A549 (cell line): Measurements from ENCODE around the gene SFRP5. TPM values are rescaled to one million over a fixed set of nuclear protein-coding genes. Genes with fewer than 3 reads are reported as not detected.

Experiments used
- ATAC-seq, 2 experiments: fragments of 200-7000 bp in 1 of 2; fragments of >200 bp in 1 of 2; cut with Nextera tagmentation in 1 of 2; cut with Tn5 transposase in 1 of 2; 3 replicates each; pipeline versions ENCODE4 v1.8.0 to v1.9.1; 2018 to 2020; ENCODE audit warnings: mild to moderate bottlenecking in 1 of 2, moderate library complexity in 1 of 2
- CTCF ChIA-PET: fragments of 300-600 bp; sonication (Branson Sonifier 250); formaldehyde crosslinking; extraction: SDS; loops from one replicate; lab custom pipeline; 2021; ENCODE audit warnings: antibody characterized with exemption, inconsistent platforms; lab: Yijun Ruan, JAX
- POLR2A ChIA-PET: fragments of 350-600 bp; formaldehyde crosslinking; extraction: SDS; loops from one replicate; lab custom pipeline; 2021; ENCODE audit warnings: antibody characterized with exemption, inconsistent platforms; lab: Yijun Ruan, JAX
- DNase-seq, 2 experiments: peaks; one replicate each; pipeline versions ENCODE4 v3.0.0 to v3.0.0-alpha.2; 2011 to 2016; ENCODE audit warnings: low read depth in 1 of 2, low spot score in 1 of 2
- FAIRE-seq: peaks from 2 replicates; lab custom pipeline; 2011; peaks lifted over from hg19 to GRCh38; lab: Jason Lieb, UNC
- H3K27ac ChIP-seq, 2 experiments: fragments of >200 bp; sonication (Bioruptor Twin); formaldehyde crosslinking; 3 replicates each; pipeline ENCODE4 v1.5.1; 2016 to 2017
- H3K4me1 ChIP-seq: fragments of >200 bp; sonication (Bioruptor Twin); formaldehyde crosslinking; 3 replicates; pipeline ENCODE4 v1.6.1; 2016
- H3K4me2 ChIP-seq: fragments of >200 bp; sonication (Bioruptor Twin); formaldehyde crosslinking; 3 replicates; pipeline ENCODE4 v1.6.1; 2016
- H3K4me3 ChIP-seq: fragments of >200 bp; sonication (Bioruptor Twin); formaldehyde crosslinking; 3 replicates; pipeline ENCODE4 v1.5.1; 2016
- H3K9me3 ChIP-seq: fragments of >200 bp; sonication (Bioruptor Twin); formaldehyde crosslinking; 3 replicates; pipeline ENCODE4 v1.6.1; 2016
- BHLHE40 ChIP-seq: IDR thresholded peaks from 2 replicates; pipeline ENCODE4 v1.6.1; 2012; ENCODE audit warnings: low read depth, low read length, inconsistent platforms
- CEBPB ChIP-seq, 2 experiments: fragments of >200 bp in 1 of 2; sonication (Bioruptor Twin) in 1 of 2; formaldehyde crosslinking in 1 of 2; IDR thresholded peaks; 2 replicates each; pipeline ENCODE4 v1.6.1; 2012 to 2016
- CHD4 ChIP-seq: fragments of 200-600 bp; sonication (generic); IDR thresholded peaks from 2 replicates; pipeline ENCODE4 v1.6.1; 2016; ENCODE audit warnings: antibody characterized with exemption, mild to moderate bottlenecking, borderline replicate concordance
- EHMT2 ChIP-seq: fragments of 200-600 bp; sonication (generic); IDR thresholded peaks from 2 replicates; pipeline ENCODE4 v1.6.1; 2016; ENCODE audit warnings: antibody characterized with exemption, low read depth, mild to moderate bottlenecking, moderate library complexity
- FOSL2 ChIP-seq, 2 experiments: fragments of 450-650 bp in 1 of 2; fragments of >200 bp in 1 of 2; sonication (Bioruptor Twin) in 1 of 2; formaldehyde crosslinking; IDR thresholded peaks; 2 replicates each; pipeline versions ENCODE4 v1.5.0 to v1.6.1; 2016 to 2020; ENCODE audit warnings: mild to moderate bottlenecking in 1 of 2, moderate library complexity in 1 of 2
- FOXS1 ChIP-seq: fragments of 250-450 bp; sonication (Bioruptor Pico); IDR thresholded peaks from 2 replicates; pipeline ENCODE4 v1.5.0; 2020; ENCODE audit warnings: mild to moderate bottlenecking, moderate library complexity
- HDAC2 ChIP-seq: fragments of 200-600 bp; sonication (generic); IDR thresholded peaks from 2 replicates; pipeline ENCODE4 v1.6.1; 2016
- HEYL ChIP-seq: fragments of 250-450 bp; sonication (Bioruptor Pico); IDR thresholded peaks from 2 replicates; pipeline ENCODE4 v1.8.0; 2021; ENCODE audit warnings: mild to moderate bottlenecking, moderate library complexity
- JUN ChIP-seq, 2 experiments: fragments of >200 bp; sonication (Bioruptor Twin); formaldehyde crosslinking; IDR thresholded peaks; 2 replicates in 1 of 2; 3 replicates in 1 of 2; pipeline ENCODE4 v1.6.1; 2016 to 2017
- KDM1A ChIP-seq: fragments of 200-600 bp; sonication (generic); IDR thresholded peaks from 2 replicates; pipeline ENCODE4 v1.6.1; 2016; ENCODE audit warnings: low read depth, mild to moderate bottlenecking
- MAFK ChIP-seq: fragments of 450-650 bp; IDR thresholded peaks from 2 replicates; pipeline ENCODE4 v1.6.1; 2014; ENCODE audit not compliant: partially characterized antibody
- NFE2L2 ChIP-seq: fragments of 150-350 bp; conservative IDR thresholded peaks from 2 replicates; pipeline ENCODE4 v1.6.1; 2014; ENCODE audit warnings: low read length
- POLR2AphosphoS2 ChIP-seq: conservative IDR thresholded peaks from 2 replicates; pipeline ENCODE4 v1.6.1; 2012; ENCODE audit warnings: low read length, improper control_type of control experiment, inconsistent platforms
- RAD21 ChIP-seq, 2 experiments: fragments of >200 bp in 1 of 2; sonication (Bioruptor Twin) in 1 of 2; formaldehyde crosslinking in 1 of 2; IDR thresholded peaks in 1 of 2; conservative IDR thresholded peaks in 1 of 2; 2 replicates in 1 of 2; 3 replicates in 1 of 2; pipeline ENCODE4 v1.6.1; 2012 to 2018; ENCODE audit warnings: inconsistent platforms in 1 of 2
- RARB ChIP-seq: fragments of 250-450 bp; sonication (Bioruptor Pico); IDR thresholded peaks from 2 replicates; pipeline ENCODE4 v1.8.0; 2021; ENCODE audit warnings: mild to moderate bottlenecking, moderate library complexity
- RCOR1 ChIP-seq: fragments of 150-350 bp; IDR thresholded peaks from 2 replicates; pipeline ENCODE4 v1.6.1; 2014; ENCODE audit warnings: antibody characterized with exemption, low read length, low read depth
- RFX5 ChIP-seq: fragments of 450-650 bp; IDR thresholded peaks from 2 replicates; pipeline ENCODE4 v1.7.1; 2014; ENCODE audit warnings: antibody characterized with exemption, mild to moderate bottlenecking, moderate library complexity
- SMC3 ChIP-seq: fragments of >200 bp; sonication (Bioruptor Twin); formaldehyde crosslinking; IDR thresholded peaks from 3 replicates; pipeline ENCODE4 v1.6.1; 2018; ENCODE audit warnings: inconsistent platforms
- ZSCAN20 ChIP-seq: fragments of 250-450 bp; sonication (Bioruptor Pico); IDR thresholded peaks from 2 replicates; pipeline ENCODE4 v1.8.0; 2022; ENCODE audit warnings: mild to moderate bottlenecking, moderate library complexity
- WGBS: methylation state at CpG from one replicate; pipeline ENCODE4 v1.1.6; 2017; ENCODE audit errors: missing lambda C conversion rate; 5-methylcytosine and 5-hydroxymethylcytosine counted together
- polyA plus RNA-seq, 4 experiments: library from polyadenylated mRNA; depleted of rRNA in 3 of 4; stranded (reverse); fragments of >200 nt; fragmentation: RNase III in 1 of 4; extraction: RNeasy Plus Mini Kit Qiagen cat#74134 plus additional on column Dnase treatment in 1 of 4; gene quantifications; 2 replicates in 3 of 4; 3 replicates in 1 of 4; pipeline ENCODE4 v1.2.3, GENCODE V29; 2011 to 2017
- TF ChIP-seq, protein P1 (sequence below): IDR thresholded peaks from 2 replicates; pipeline ENCODE4 v1.6.1; 2012; ENCODE audit warnings: low read depth, borderline replicate concordance
- TF ChIP-seq, protein P2 (sequence below): IDR thresholded peaks from 2 replicates; pipeline ENCODE4 v1.6.1; 2012
- TF ChIP-seq, protein P3 (sequence below): fragments of 450-650 bp; IDR thresholded peaks from 2 replicates; pipeline ENCODE4 v1.6.1; 2014; ENCODE audit warnings: antibody characterized with exemption
- TF ChIP-seq, protein P4 (sequence below): IDR thresholded peaks from 2 replicates; pipeline ENCODE4 v1.6.1; 2012
- TF ChIP-seq, protein P5 (sequence below): fragments of 250-450 bp; sonication (Bioruptor Pico); IDR thresholded peaks from 2 replicates; pipeline ENCODE4 v1.5.0; 2020; ENCODE audit warnings: low read depth, mild to moderate bottlenecking, moderate library complexity
- TF ChIP-seq, protein P6 (sequence below): fragments of >200 bp; sonication (Bioruptor Twin); formaldehyde crosslinking; IDR thresholded peaks from 3 replicates; pipeline ENCODE4 v1.5.1; 2016

SFRP5 gene
- polyA plus RNA-seq, 2 of the 4 experiments (the other 2 are of a cell fraction), result 0.50 to 1.2 TPM

DNA sequence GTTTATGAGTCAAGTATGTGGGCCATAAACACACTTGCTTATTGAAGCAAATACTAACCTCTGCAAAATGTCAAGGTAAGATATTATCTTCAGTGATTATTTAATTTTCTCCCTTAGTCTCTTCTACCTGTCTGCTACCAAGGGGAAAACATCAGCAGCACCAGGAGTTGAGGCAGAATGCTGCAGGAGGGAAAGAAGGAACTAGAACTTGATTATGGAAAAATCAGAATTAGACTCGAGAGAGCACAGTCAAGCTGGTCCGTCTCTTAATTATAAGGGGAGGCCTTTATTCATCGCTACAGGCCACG lies 39.8 kb downstream of the SFRP5 start:
- ATAC-seq, result no peak; a peak in 1 of 6 replicates
- TF ChIP-seq, protein P1, sequence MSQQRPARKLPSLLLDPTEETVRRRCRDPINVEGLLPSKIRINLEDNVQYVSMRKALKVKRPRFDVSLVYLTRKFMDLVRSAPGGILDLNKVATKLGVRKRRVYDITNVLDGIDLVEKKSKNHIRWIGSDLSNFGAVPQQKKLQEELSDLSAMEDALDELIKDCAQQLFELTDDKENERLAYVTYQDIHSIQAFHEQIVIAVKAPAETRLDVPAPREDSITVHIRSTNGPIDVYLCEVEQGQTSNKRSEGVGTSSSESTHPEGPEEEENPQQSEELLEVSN, result no peak
- TF ChIP-seq JUN (IDR thresholded peaks at IDR 0.05), result no peak
- TF ChIP-seq MAFK, result no peak
- TF ChIP-seq RFX5, result no peak
- TF ChIP-seq, protein P2, sequence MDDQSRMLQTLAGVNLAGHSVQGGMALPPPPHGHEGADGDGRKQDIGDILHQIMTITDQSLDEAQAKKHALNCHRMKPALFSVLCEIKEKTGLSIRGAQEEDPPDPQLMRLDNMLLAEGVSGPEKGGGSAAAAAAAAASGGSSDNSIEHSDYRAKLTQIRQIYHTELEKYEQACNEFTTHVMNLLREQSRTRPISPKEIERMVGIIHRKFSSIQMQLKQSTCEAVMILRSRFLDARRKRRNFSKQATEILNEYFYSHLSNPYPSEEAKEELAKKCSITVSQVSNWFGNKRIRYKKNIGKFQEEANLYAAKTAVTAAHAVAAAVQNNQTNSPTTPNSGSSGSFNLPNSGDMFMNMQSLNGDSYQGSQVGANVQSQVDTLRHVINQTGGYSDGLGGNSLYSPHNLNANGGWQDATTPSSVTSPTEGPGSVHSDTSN, result no peak
- TF ChIP-seq RAD21 (conservative IDR thresholded peaks at IDR 0.05 in 1 of 2, IDR thresholded peaks at IDR 0.05 in 1 of 2), result no peak
- TF ChIP-seq KDM1A, result no peak
- TF ChIP-seq EHMT2, result no peak
- TF ChIP-seq, protein P3, sequence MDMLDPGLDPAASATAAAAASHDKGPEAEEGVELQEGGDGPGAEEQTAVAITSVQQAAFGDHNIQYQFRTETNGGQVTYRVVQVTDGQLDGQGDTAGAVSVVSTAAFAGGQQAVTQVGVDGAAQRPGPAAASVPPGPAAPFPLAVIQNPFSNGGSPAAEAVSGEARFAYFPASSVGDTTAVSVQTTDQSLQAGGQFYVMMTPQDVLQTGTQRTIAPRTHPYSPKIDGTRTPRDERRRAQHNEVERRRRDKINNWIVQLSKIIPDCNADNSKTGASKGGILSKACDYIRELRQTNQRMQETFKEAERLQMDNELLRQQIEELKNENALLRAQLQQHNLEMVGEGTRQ, result no peak
- TF ChIP-seq, protein P4, sequence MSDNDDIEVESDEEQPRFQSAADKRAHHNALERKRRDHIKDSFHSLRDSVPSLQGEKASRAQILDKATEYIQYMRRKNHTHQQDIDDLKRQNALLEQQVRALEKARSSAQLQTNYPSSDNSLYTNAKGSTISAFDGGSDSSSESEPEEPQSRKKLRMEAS, result no peak
- TF ChIP-seq, protein P5, sequence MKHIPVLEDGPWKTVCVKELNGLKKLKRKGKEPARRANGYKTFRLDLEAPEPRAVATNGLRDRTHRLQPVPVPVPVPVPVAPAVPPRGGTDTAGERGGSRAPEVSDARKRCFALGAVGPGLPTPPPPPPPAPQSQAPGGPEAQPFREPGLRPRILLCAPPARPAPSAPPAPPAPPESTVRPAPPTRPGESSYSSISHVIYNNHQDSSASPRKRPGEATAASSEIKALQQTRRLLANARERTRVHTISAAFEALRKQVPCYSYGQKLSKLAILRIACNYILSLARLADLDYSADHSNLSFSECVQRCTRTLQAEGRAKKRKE, result no peak
- TF ChIP-seq RARB (CRISPR knock-in tag), result no peak
- no peak for TF ChIP-seq NFE2L2
- no peak for TF ChIP-seq ZSCAN20 (CRISPR knock-in tag)
- TF ChIP-seq FOXS1 (CRISPR knock-in tag), result no peak
- no peak for TF ChIP-seq FOSL2 (IDR thresholded peaks at IDR 0.05)
- TF ChIP-seq FOSL2 (CRISPR knock-in tag; IDR thresholded peaks at IDR 0.05), result no peak
- WGBS, result 53% methylated on average over 4 of the region's 4 CpGs
- CTCF ChIA-PET, result interaction anchor here (0.7 to 36.9 kb wide), 19 partner anchors 7 to 325 kb away, joined by 3 to 1127 read pairs (median 7); partner anchors contain the start of genes ANKRD2, AVPI1, MARVELD1 and PI4K2A
- H3K4me3 ChIP-seq, result no peak overlapping the region
- H3K4me1 ChIP-seq, result peaks cover 2% of the 10 kb centered on the region; the same call in 1 of the 3 replicates
- DNase-seq, result no peak
- POLR2A ChIA-PET, result interaction anchor here (1.4 to 1.5 kb wide), 2 partner anchors 18 to 45 kb away, joined by 3 to 5 read pairs; partner anchors contain the start of genes AVPI1 and MARVELD1
- no peak overlapping the region for H3K4me2 ChIP-seq
- no peak for FAIRE-seq
- H3K27ac ChIP-seq, result no peak overlapping the region
- no peaks in the 10 kb centered on the region for H3K9me3 ChIP-seq

DNA sequence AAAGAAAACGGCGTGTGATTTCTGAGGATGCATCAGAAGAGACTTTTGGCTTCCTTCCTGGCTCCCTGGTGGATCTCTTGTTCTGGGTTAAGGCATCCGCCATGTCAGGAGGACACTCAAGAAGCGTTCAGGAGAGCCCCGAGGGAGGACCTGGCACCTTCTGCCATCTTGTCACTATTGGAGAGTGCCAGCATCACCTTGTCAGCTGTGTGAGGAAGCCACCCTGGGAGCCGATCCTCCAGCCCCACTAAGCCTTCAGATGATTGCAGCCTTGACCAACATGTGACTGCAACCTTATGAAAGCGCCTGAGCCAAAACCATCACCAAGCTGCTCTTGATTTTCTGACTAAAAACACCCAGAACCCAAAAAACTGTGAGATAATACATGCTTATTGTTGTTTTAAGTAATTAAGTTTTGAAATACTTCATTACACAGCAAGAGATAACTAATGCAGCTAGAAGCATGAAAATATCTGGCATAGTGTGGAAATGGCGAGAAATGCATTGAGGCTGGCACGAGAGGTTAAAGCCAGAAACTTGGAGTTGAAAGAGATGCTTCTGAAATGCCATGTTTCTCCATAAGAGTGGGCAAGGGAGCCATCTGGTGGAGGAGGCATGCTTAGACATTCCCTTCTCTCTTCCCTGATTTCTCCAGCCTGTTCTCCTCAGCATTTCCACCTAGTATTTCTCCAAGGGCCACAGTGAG lies 40.3 kb downstream of the SFRP5 start:
- Histone ChIP-seq H3K4me3 (no peak overlapping the region), H3K9me3 (no peaks in the 10 kb centered on the region), H3K4me1 (peaks cover 7% of the 10 kb centered on the region; the same call in 1 of the 3 replicates), H3K4me2 (peak overlapping the region; percentile 30; the same call in 1 of the 3 replicates), H3K27ac (peak overlapping the region in 1 of 2 experiments; percentile 26; a peak in 2 of 6 replicates)
- TF ChIP-seq CEBPB (IDR thresholded peaks at IDR 0.05) (no peak), HDAC2 (no peak), SMC3 (peak; percentile 97), RAD21 (conservative IDR thresholded peaks at IDR 0.05 in 1 of 2, IDR thresholded peaks at IDR 0.05 in 1 of 2) (peak; percentile 97 to 98), POLR2AphosphoS2 (no peak), HEYL (CRISPR knock-in tag) (no peak), BHLHE40 (no peak), RCOR1 (no peak), CHD4 (no peak)
- TF ChIP-seq, protein P6, sequence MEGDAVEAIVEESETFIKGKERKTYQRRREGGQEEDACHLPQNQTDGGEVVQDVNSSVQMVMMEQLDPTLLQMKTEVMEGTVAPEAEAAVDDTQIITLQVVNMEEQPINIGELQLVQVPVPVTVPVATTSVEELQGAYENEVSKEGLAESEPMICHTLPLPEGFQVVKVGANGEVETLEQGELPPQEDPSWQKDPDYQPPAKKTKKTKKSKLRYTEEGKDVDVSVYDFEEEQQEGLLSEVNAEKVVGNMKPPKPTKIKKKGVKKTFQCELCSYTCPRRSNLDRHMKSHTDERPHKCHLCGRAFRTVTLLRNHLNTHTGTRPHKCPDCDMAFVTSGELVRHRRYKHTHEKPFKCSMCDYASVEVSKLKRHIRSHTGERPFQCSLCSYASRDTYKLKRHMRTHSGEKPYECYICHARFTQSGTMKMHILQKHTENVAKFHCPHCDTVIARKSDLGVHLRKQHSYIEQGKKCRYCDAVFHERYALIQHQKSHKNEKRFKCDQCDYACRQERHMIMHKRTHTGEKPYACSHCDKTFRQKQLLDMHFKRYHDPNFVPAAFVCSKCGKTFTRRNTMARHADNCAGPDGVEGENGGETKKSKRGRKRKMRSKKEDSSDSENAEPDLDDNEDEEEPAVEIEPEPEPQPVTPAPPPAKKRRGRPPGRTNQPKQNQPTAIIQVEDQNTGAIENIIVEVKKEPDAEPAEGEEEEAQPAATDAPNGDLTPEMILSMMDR, result peak; percentile 97
- TF ChIP-seq, protein P1, result no peak
- TF ChIP-seq, protein P4, result peak; percentile 43; the same call in 1 of the 2 replicates
- ATAC-seq (peak; percentile 86 to 89), FAIRE-seq (peak; percentile 78), DNase-seq (peak; percentile 60 to 81)
- ChIA-PET CTCF (interaction anchor here (0.6 to 36.9 kb wide), 27 partner anchors 8 to 1864 kb away, joined by 3 to 1127 read pairs (median 4); partner anchors contain the start of genes ANKRD2, AVPI1 and MARVELD1), POLR2A (interaction anchor here (1.4 to 1.5 kb wide), 2 partner anchors 17 to 44 kb away, joined by 3 to 5 read pairs; partner anchors contain the start of genes AVPI1 and MARVELD1)
- WGBS, result 59% methylated on average over 9 of the region's 9 CpGs
